CD4-positive, alpha-beta memory T cell (primary cell): Measurements from ENCODE around the gene CRY2. TPM values are rescaled to one million over a fixed set of nuclear protein-coding genes. Genes with fewer than 3 reads are reported as not detected.
A peak's percentile ranks its signal among the peaks of the same experiment; 100 is the strongest.

Experiments
- CTCF ChIA-PET: fragments of 350-600 bp; sonication (Branson Sonifier 250); formaldehyde crosslinking; loops from one replicate; lab custom pipeline; 2021; ENCODE audit warnings: inconsistent platforms; ENCODE audit not compliant: partially characterized antibody; lab: Charles Lee
- POLR2A ChIA-PET: fragments of 350-600 bp; sonication (Branson Sonifier 250); formaldehyde crosslinking; loops from one replicate; lab custom pipeline; 2021; ENCODE audit not compliant: partially characterized antibody; lab: Charles Lee
- DNase-seq, 5 donors: peaks; one replicate each; pipeline versions ENCODE4 v3.0.0 to v3.0.0-alpha.2; 2020 to 2022; ENCODE audit warnings: mixed read lengths in 1 of 5
- H3K27ac ChIP-seq: one replicate; pipeline ENCODE4 v1.7.0; 2013; ENCODE audit warnings: low read depth, low read length
- H3K27me3 ChIP-seq: 2 replicates; pipeline ENCODE4 v1.7.0; 2013; ENCODE audit warnings: mild to moderate bottlenecking, low read length, moderate library complexity; ENCODE audit not compliant: insufficient read depth
- H3K36me3 ChIP-seq: 2 replicates; pipeline ENCODE4 v1.7.0; 2013; ENCODE audit warnings: mild to moderate bottlenecking, low read length, moderate library complexity; ENCODE audit not compliant: insufficient read depth
- H3K4me1 ChIP-seq: 2 replicates; pipeline ENCODE4 v1.7.0; 2013; ENCODE audit warnings: mild to moderate bottlenecking, low read length, moderate library complexity; ENCODE audit not compliant: insufficient read depth
- H3K4me3 ChIP-seq, 2 donors: one replicate each; pipeline ENCODE4 v1.7.0; 2013; ENCODE audit warnings: low read length in 2 of 2, mild to moderate bottlenecking in 1 of 2
- H3K9me3 ChIP-seq, 2 donors: one replicate each; pipeline ENCODE4 v1.7.0; 2013; ENCODE audit warnings: low read length in 2 of 2, control low read depth in 1 of 2; ENCODE audit not compliant: control insufficient read depth in 1 of 2
- H3K27ac Mint-ChIP-seq, 7 donors: one replicate each; pipeline ENCODE4 v1.8.0; 2020 to 2021; ENCODE audit warnings: mixed read lengths in 7 of 7, mild to moderate bottlenecking in 6 of 7, inconsistent platforms in 3 of 7, moderate library complexity in 3 of 7
- H3K27me3 Mint-ChIP-seq, 2 donors: one replicate each; pipeline ENCODE4 v1.8.0; 2020 to 2021; ENCODE audit warnings: mixed read lengths in 2 of 2
- H3K36me3 Mint-ChIP-seq, 2 donors: one replicate each; pipeline ENCODE4 v1.8.0; 2020 to 2021; ENCODE audit warnings: mixed read lengths in 2 of 2, inconsistent platforms in 1 of 2, mild to moderate bottlenecking in 1 of 2
- H3K4me1 Mint-ChIP-seq, 4 donors: one replicate each; pipeline ENCODE4 v1.8.0; 2020 to 2021; ENCODE audit warnings: mixed read lengths in 4 of 4, mild to moderate bottlenecking in 1 of 4
- H3K4me3 Mint-ChIP-seq, 8 donors: one replicate each; pipeline ENCODE4 v1.8.0; 2020 to 2021; ENCODE audit warnings: mixed read lengths in 8 of 8, mild to moderate bottlenecking in 7 of 8, moderate library complexity in 6 of 8, inconsistent platforms in 3 of 8
- H3K9me3 Mint-ChIP-seq, 8 donors: one replicate each; pipeline ENCODE4 v1.8.0; 2020 to 2021; ENCODE audit warnings: mixed read lengths in 8 of 8, mild to moderate bottlenecking in 5 of 8, inconsistent platforms in 3 of 8, moderate library complexity in 1 of 8
- intact Hi-C: fragments of 100-400 bp; cut with micrococcal nuclease; formaldehyde crosslinking; loops from one replicate; pipeline ENCODE4 v1.15.1; 2023
- polyA plus RNA-seq, 2 donors: library from polyadenylated mRNA; unstranded; fragments of 300-500 nt; fragmentation: Illumina TruSeq; gene quantifications; one replicate each; pipeline ENCODE4 v1.2.3, GENCODE V29; 2021
- total RNA-seq, 2 experiments: library from RNA; stranded (reverse); gene quantifications; one replicate each; pipeline ENCODE4 v1.2.3, GENCODE V29; 2021

The CRY2 gene
- total and polyA plus RNA-seq, 4 experiments from 2014 or later, result 22.6 to 67.4 (median 47.4) TPM

GRCh38 chr11:45860764-45861510, 13.7 kb downstream of the CRY2 start:
- ChIA-PET POLR2A (no interaction called here), CTCF (interaction anchor here (1.4 to 1.9 kb wide), 2 partner anchors 89 to 145 kb away, joined by 4 to 5 read pairs; no protein-coding TSS in a partner anchor)
- H3K27me3 ChIP-seq, result no peaks in the 10 kb centered on the region
- Mint-ChIP-seq H3K27me3 (no peaks in the 10 kb centered on the region), H3K4me1 (peaks cover 0 to 9% (median 1%) of the 10 kb centered on the region in 4 donors), H3K4me3 (no peak overlapping the region), H3K36me3 (peaks cover 67 to 82% of the 10 kb centered on the region in 2 donors), H3K27ac (no peak overlapping the region), H3K9me3 (no peaks in the 10 kb centered on the region)
- peaks cover 80% of the 10 kb centered on the region for H3K36me3 ChIP-seq
- DNase-seq, result no peak
- H3K4me1 ChIP-seq, result no peaks in the 10 kb centered on the region
- no peak overlapping the region for H3K27ac ChIP-seq
- intact Hi-C loops, result no loop called here
- H3K9me3 ChIP-seq, result no peaks in the 10 kb centered on the region
- H3K4me3 ChIP-seq, result no peak overlapping the region

- peaks cover 0 to 1% (median 0%) of the 10 kb centered on the region in 4 donors for H3K4me1 Mint-ChIP-seq
- H3K27me3 ChIP-seq, result no peaks in the 10 kb centered on the region
- ChIA-PET CTCF (interaction anchor here (1.6 kb wide), 1 partner anchor 22 kb away, joined by 4 read pairs; no protein-coding TSS in a partner anchor), POLR2A (interaction anchor here (1.5 kb wide), 1 partner anchor 17 kb away, joined by 3 read pairs; the partner anchor contains the start of gene CRY2)
- H3K4me3 ChIP-seq, result no peak overlapping the region
- H3K4me1 ChIP-seq, result no peaks in the 10 kb centered on the region
- no peak overlapping the region for H3K27ac Mint-ChIP-seq
- intact Hi-C loops, result no loop called here
- DNase-seq, result no peak
- no peaks in the 10 kb centered on the region for H3K9me3 Mint-ChIP-seq
- H3K36me3 ChIP-seq, result peaks cover 76% of the 10 kb centered on the region
- peaks cover 71 to 88% of the 10 kb centered on the region in 2 donors for H3K36me3 Mint-ChIP-seq
- no peaks in the 10 kb centered on the region for H3K9me3 ChIP-seq
- no peaks in the 10 kb centered on the region for H3K27me3 Mint-ChIP-seq
- no peak overlapping the region for H3K4me3 Mint-ChIP-seq
- H3K27ac ChIP-seq, result no peak overlapping the region
These were observed 16.8 kb downstream of the CRY2 start for GRCh38 chr11:45864041-45864440.

- peaks cover 68% of the 10 kb centered on the region for H3K36me3 ChIP-seq
- no peak overlapping the region for H3K4me3 Mint-ChIP-seq
- ChIA-PET POLR2A (no interaction called here), CTCF (no interaction called here)
- H3K27ac ChIP-seq, result no peak overlapping the region
- no peaks in the 10 kb centered on the region for H3K4me1 Mint-ChIP-seq
- H3K36me3 Mint-ChIP-seq, result peaks cover 67 to 85% of the 10 kb centered on the region in 2 donors
- peak in 1 of 5 donors; percentile 46 for DNase-seq
- no peak overlapping the region for H3K4me3 ChIP-seq
- H3K27me3 Mint-ChIP-seq, result no peaks in the 10 kb centered on the region
- H3K9me3 Mint-ChIP-seq, result no peaks in the 10 kb centered on the region
- intact Hi-C loops, result no loop called here
- H3K9me3 ChIP-seq, result no peaks in the 10 kb centered on the region
- no peaks in the 10 kb centered on the region for H3K4me1 ChIP-seq
- no peak overlapping the region for H3K27ac Mint-ChIP-seq
- H3K27me3 ChIP-seq, result no peaks in the 10 kb centered on the region
These were observed 22.3 kb downstream of the CRY2 start for GRCh38 chr11:45869551-45869950.

GRCh38 chr11:45870706-45871105, 23.4 kb downstream of the CRY2 start:
- Histone ChIP-seq H3K4me3 (no peak overlapping the region), H3K27me3 (no peaks in the 10 kb centered on the region), H3K9me3 (no peaks in the 10 kb centered on the region), H3K36me3 (peaks cover 77% of the 10 kb centered on the region), H3K4me1 (no peaks in the 10 kb centered on the region), H3K27ac (no peak overlapping the region)
- H3K27me3 Mint-ChIP-seq, result no peaks in the 10 kb centered on the region
- H3K4me1 Mint-ChIP-seq, result no peaks in the 10 kb centered on the region
- no peak for DNase-seq
- no peak overlapping the region for H3K27ac Mint-ChIP-seq
- POLR2A ChIA-PET, result no interaction called here
- peaks cover 63 to 86% of the 10 kb centered on the region in 2 donors for H3K36me3 Mint-ChIP-seq
- no peaks in the 10 kb centered on the region for H3K9me3 Mint-ChIP-seq
- no peak overlapping the region for H3K4me3 Mint-ChIP-seq
- CTCF ChIA-PET, result interaction anchor here (3.8 kb wide), 1 partner anchor 136 kb away, joined by 30 read pairs; no protein-coding TSS in a partner anchor
- intact Hi-C loops, result loop anchor here (10.0 kb wide), 1 partner anchor 134 kb away; no protein-coding TSS in a partner anchor

- intact Hi-C loops, result loop anchor here (10.0 kb wide), 1 partner anchor 133 kb away; no protein-coding TSS in a partner anchor
- H3K4me3 Mint-ChIP-seq, result no peak overlapping the region
- H3K27me3 ChIP-seq, result no peaks in the 10 kb centered on the region
- no peaks in the 10 kb centered on the region for H3K9me3 ChIP-seq
- H3K27ac ChIP-seq, result no peak overlapping the region
- no peak for DNase-seq
- ChIA-PET CTCF (interaction anchor here (3.8 kb wide), 1 partner anchor 135 kb away, joined by 30 read pairs; no protein-coding TSS in a partner anchor), POLR2A (interaction anchor here (1.9 kb wide), 1 partner anchor 46 kb away, joined by 6 read pairs; the partner anchor contains the start of gene PEX16)
- H3K36me3 Mint-ChIP-seq, result peaks cover 61 to 85% of the 10 kb centered on the region in 2 donors
- no peaks in the 10 kb centered on the region for H3K4me1 Mint-ChIP-seq
- H3K9me3 Mint-ChIP-seq, result no peaks in the 10 kb centered on the region
- no peak overlapping the region for H3K4me3 ChIP-seq
- no peaks in the 10 kb centered on the region for H3K27me3 Mint-ChIP-seq
- no peaks in the 10 kb centered on the region for H3K4me1 ChIP-seq
- no peak overlapping the region for H3K27ac Mint-ChIP-seq
- H3K36me3 ChIP-seq, result peaks cover 76% of the 10 kb centered on the region
These were observed 24.4 kb downstream of the CRY2 start for GRCh38 chr11:45871638-45872037.

- Histone ChIP-seq H3K27ac (no peak overlapping the region), H3K4me3 (no peak overlapping the region), H3K27me3 (no peaks in the 10 kb centered on the region), H3K9me3 (no peaks in the 10 kb centered on the region), H3K4me1 (no peaks in the 10 kb centered on the region), H3K36me3 (peaks cover 76% of the 10 kb centered on the region)
- H3K36me3 Mint-ChIP-seq, result peaks cover 62 to 85% of the 10 kb centered on the region in 2 donors
- H3K9me3 Mint-ChIP-seq, result no peaks in the 10 kb centered on the region
- H3K27ac Mint-ChIP-seq, result peak overlapping the region in 1 of 7 donors; percentile 57
- DNase-seq, result peak in 3 of 5 donors; percentile 12 to 27 (median 13)
- H3K4me1 Mint-ChIP-seq, result no peaks in the 10 kb centered on the region
- H3K27me3 Mint-ChIP-seq, result no peaks in the 10 kb centered on the region
- intact Hi-C loops, result loop anchor here (10.0 kb wide), 1 partner anchor 132 kb away; no protein-coding TSS in a partner anchor
- ChIA-PET POLR2A (interaction anchor here (1.9 kb wide), 1 partner anchor 45 kb away, joined by 6 read pairs; the partner anchor contains the start of gene PEX16), CTCF (interaction anchor here (0.7 to 3.8 kb wide), 5 partner anchors 10 to 134 kb away, joined by 3 to 30 read pairs (median 4); no protein-coding TSS in a partner anchor)
- H3K4me3 Mint-ChIP-seq, result no peak overlapping the region
These were observed 25.5 kb downstream of the CRY2 start for GRCh38 chr11:45872651-45873356.
